ENCODE data around the gene ERC2. TPM values are rescaled to one million over a fixed set of nuclear protein-coding genes. Genes with fewer than 3 reads are reported as not detected.

Gene ERC2
- total and polyA plus RNA-seq, 12 donors, result 0.22 to 4.2 (median 1.7) TPM

- H3K27ac ChIP-seq, result no peak overlapping the region
- H3K36me3 ChIP-seq, result no peaks in the 10 kb centered on the region
- H3K4me1 ChIP-seq, result no peaks in the 10 kb centered on the region
- 95% methylated on average over 8 of the region's 8 CpGs for WGBS, 2 donors
- DNase-seq (no peak), ATAC-seq (no peak)
- TF ChIP-seq, protein P1, sequence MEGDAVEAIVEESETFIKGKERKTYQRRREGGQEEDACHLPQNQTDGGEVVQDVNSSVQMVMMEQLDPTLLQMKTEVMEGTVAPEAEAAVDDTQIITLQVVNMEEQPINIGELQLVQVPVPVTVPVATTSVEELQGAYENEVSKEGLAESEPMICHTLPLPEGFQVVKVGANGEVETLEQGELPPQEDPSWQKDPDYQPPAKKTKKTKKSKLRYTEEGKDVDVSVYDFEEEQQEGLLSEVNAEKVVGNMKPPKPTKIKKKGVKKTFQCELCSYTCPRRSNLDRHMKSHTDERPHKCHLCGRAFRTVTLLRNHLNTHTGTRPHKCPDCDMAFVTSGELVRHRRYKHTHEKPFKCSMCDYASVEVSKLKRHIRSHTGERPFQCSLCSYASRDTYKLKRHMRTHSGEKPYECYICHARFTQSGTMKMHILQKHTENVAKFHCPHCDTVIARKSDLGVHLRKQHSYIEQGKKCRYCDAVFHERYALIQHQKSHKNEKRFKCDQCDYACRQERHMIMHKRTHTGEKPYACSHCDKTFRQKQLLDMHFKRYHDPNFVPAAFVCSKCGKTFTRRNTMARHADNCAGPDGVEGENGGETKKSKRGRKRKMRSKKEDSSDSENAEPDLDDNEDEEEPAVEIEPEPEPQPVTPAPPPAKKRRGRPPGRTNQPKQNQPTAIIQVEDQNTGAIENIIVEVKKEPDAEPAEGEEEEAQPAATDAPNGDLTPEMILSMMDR (IDR thresholded peaks at IDR 0.05), result no peak
- intact Hi-C loops (cut with DNase I), result no loop called here
- no peaks in the 10 kb centered on the region for H3K9me3 ChIP-seq
- H3K4me3 ChIP-seq, result no peak overlapping the region
- peaks cover 0 to 10% (median 0%) of the 10 kb centered on the region in 7 donors for H3K27me3 ChIP-seq
Observed at GRCh38 chr3:55958605-55959004, 509.7 kb downstream of the ERC2 start.

DNA sequence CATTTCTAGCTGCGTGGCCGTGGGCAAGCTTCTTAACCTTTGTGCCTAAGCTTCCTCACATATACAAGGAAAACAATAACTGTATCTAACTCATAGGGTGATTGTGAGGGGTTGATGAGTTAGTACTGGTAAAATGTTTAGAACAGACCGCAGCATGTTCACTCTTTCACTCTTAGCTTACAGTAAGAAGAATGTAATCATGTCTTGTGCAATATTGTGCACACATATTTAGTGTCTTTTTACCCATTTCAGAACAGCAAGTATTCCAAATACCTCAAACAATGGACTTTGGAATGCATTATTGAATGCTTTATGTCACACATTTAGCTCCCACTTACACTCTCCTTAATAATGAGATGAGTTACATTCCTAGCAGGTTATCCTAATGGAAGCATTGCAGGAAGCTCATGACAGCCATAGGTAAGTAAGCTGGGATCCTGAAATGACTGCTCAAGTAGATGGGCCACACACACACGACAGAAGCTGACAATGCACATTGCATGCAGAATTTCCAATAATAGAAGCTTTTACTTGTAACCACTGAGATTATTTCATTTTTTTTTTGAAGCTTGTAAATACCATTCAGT, 512.3 kb downstream of the ERC2 start:
- intact Hi-C loops (cut with DNase I), result no loop called here
- DNase-seq, result no peak
- Histone ChIP-seq H3K27me3 (peaks cover 0 to 10% (median 0%) of the 10 kb centered on the region in 7 donors), H3K4me1 (no peaks in the 10 kb centered on the region), H3K9me3 (no peaks in the 10 kb centered on the region), H3K4me3 (no peak overlapping the region), H3K36me3 (no peaks in the 10 kb centered on the region), H3K27ac (no peak overlapping the region)
- WGBS, 2 donors, result 73 to 82% methylated on average over 4 of the region's 4 CpGs
- no peak for ATAC-seq
- TF ChIP-seq, protein P1 (IDR thresholded peaks at IDR 0.05), result no peak

DNA sequence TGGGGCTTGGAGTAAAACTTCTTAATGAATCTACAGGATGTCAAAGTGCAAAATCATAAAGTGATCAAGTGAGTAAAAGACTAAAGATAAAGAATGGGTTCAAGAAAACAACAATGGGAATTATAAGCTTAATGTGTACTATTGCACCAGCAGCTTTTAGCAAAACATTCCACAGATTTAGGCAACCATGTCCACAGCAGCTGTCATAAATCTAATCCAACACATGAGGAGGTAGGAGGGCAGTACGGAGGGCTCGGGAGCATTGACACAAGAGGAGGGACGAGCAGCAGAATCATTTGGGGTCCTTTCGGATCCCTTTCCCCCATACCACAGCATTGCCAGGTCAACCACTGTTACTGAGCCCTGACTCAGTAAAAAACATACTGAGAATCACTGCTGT, 516.9 kb downstream of the ERC2 start:
- Histone ChIP-seq H3K27ac (no peak overlapping the region), H3K36me3 (no peaks in the 10 kb centered on the region), H3K27me3 (no peaks in the 10 kb centered on the region), H3K9me3 (no peaks in the 10 kb centered on the region), H3K4me1 (no peaks in the 10 kb centered on the region), H3K4me3 (no peak overlapping the region)
- ATAC-seq, result no peak
- WGBS, 2 donors, result 88 to 97% methylated on average over 4 of the region's 4 CpGs
- intact Hi-C loops (cut with DNase I), result no loop called here
- DNase-seq, result no peak
- TF ChIP-seq, protein P1 (IDR thresholded peaks at IDR 0.05), result no peak

GRCh38 chr3:55947406-55947805, 520.9 kb downstream of the ERC2 start:
- ATAC-seq (no peak), DNase-seq (no peak)
- no peaks in the 10 kb centered on the region for H3K9me3 ChIP-seq
- intact Hi-C loops (cut with DNase I), result no loop called here
- H3K4me3 ChIP-seq, result no peak overlapping the region
- 67 to 82% methylated on average over 5 of the region's 5 CpGs for WGBS, 2 donors
- H3K27me3 ChIP-seq, result peaks cover 0 to 8% (median 0%) of the 10 kb centered on the region in 7 donors
- H3K36me3 ChIP-seq, result no peaks in the 10 kb centered on the region
- H3K27ac ChIP-seq, result no peak overlapping the region
- TF ChIP-seq, protein P1 (IDR thresholded peaks at IDR 0.05), result no peak
- H3K4me1 ChIP-seq, result no peaks in the 10 kb centered on the region

Data from heart right ventricle (tissue), 16 donors.